ENCODE data around the gene TMEM14C. TPM values are rescaled to one million over a fixed set of nuclear protein-coding genes. Genes with fewer than 3 reads are reported as not detected.

TMEM14C gene
- total and polyA plus RNA-seq, 5 donors = 102 to 174 (median 114) TPM

GRCh38 chr6:10690651-10691445 is 32.0 kb upstream of the TMEM14C start:
- ATAC-seq = no peak
- WGBS = 52% methylated on average over 15 of the region's 15 CpGs
- intact Hi-C loops (cut with DNase I) = loop anchor here (5.0 to 10.0 kb wide), 4 partner anchors 54 to 179 kb away; partner anchors contain the start of genes GCNT2 (in 1 of the 4) and TMEM14B (in 1 of the 4)

GRCh38 chr6:10692965-10693538 is 29.8 kb upstream of the TMEM14C start:
- no peak overlapping the region for H3K27ac ChIP-seq (ENCODE audit: low read length)
- no peak for ATAC-seq
- intact Hi-C loops (cut with DNase I) = loop anchor here (5.0 to 10.0 kb wide), 4 partner anchors 52 to 181 kb away; partner anchors contain the start of genes GCNT2 (in 1 of the 4) and TMEM14B (in 1 of the 4)
- H3K27me3 ChIP-seq (ENCODE audit: control insufficient read depth, insufficient read depth) = no peaks in the 10 kb centered on the region
- 91% methylated on average over 8 of the region's 8 CpGs for WGBS
- no peak for DNase-seq
- H3K9me3 ChIP-seq (ENCODE audit: control insufficient read depth, low read length) = no peaks in the 10 kb centered on the region
- H3K4me1 ChIP-seq (ENCODE audit: control insufficient read depth, insufficient read depth, low read length) = no peaks in the 10 kb centered on the region
- H3K4me3 ChIP-seq (ENCODE audit: low read length) = peak overlapping the region; percentile 80

More at GRCh38 chr6:10690651-10691445, 32.0 kb upstream of the TMEM14C start:
- Histone ChIP-seq H3K4me1 (ENCODE audit: control insufficient read depth, insufficient read depth, low read length) (no peaks in the 10 kb centered on the region), H3K9me3 (ENCODE audit: control insufficient read depth, low read length) (no peaks in the 10 kb centered on the region), H3K27ac (ENCODE audit: low read length) (no peak overlapping the region), H3K27me3 (ENCODE audit: control insufficient read depth, insufficient read depth) (no peaks in the 10 kb centered on the region), H3K4me3 (ENCODE audit: low read length) (no peak overlapping the region)
- no peak for DNase-seq

- Histone ChIP-seq H3K4me1 (ENCODE audit: control insufficient read depth, insufficient read depth, low read length) (no peaks in the 10 kb centered on the region), H3K9me3 (ENCODE audit: control insufficient read depth, low read length) (no peaks in the 10 kb centered on the region), H3K27ac (ENCODE audit: low read length) (peak within 1 kb of the TSS; percentile 99), H3K27me3 (ENCODE audit: control insufficient read depth, insufficient read depth) (no peaks in the 10 kb centered on the region), H3K4me3 (ENCODE audit: low read length) (peak within 1 kb of the TSS; percentile 80)
- peak; percentile 95 to 97 (median 96) for DNase-seq
- WGBS = under 1% methylated on average over 53 of the region's 53 CpGs
- intact Hi-C loops (cut with DNase I) = loop anchor here (5.0 to 10.0 kb wide), 4 partner anchors 50 to 182 kb away; partner anchors contain the start of genes GCNT2 (in 1 of the 4) and TMEM14B (in 1 of the 4)
- peak; percentile 100 for ATAC-seq
These were observed 28.4 kb upstream of the TMEM14C start, which contains the start of the genes C6orf52 and PAK1IP1 for GRCh38 chr6:10694302-10695085. Gene C6orf52, minus strand, starts transcription at chr6:10694616. Its CDS starts 7,066 bp downstream, at chr6:10687550. Gene PAK1IP1, plus strand, starts transcription at chr6:10694972. Its CDS starts 14 bp downstream, at chr6:10694986.

- Histone ChIP-seq H3K4me1 (ENCODE audit: control insufficient read depth, insufficient read depth, low read length) (no peaks in the 10 kb centered on the region), H3K9me3 (ENCODE audit: control insufficient read depth, low read length) (no peaks in the 10 kb centered on the region), H3K4me3 (ENCODE audit: low read length) (peak overlapping the region; percentile 80), H3K27ac (ENCODE audit: low read length) (peak overlapping the region; percentile 99), H3K27me3 (ENCODE audit: control insufficient read depth, insufficient read depth) (no peaks in the 10 kb centered on the region)
- WGBS = under 1% methylated on average over 17 of the region's 17 CpGs
- ATAC-seq = no peak
- no peak for DNase-seq
- intact Hi-C loops (cut with DNase I) = loop anchor here (10.0 kb wide), 3 partner anchors 50 to 180 kb away; partner anchors contain the start of genes GCNT2 (in 1 of the 4) and TMEM14B (in 1 of the 4)
These were observed 27.7 kb upstream of the TMEM14C start for GRCh38 chr6:10695086-10695657.

GRCh38 chr6:10696655-10697054 is 26.2 kb upstream of the TMEM14C start:
- WGBS = 96% methylated on average over 4 of the region's 4 CpGs
- no peak overlapping the region for H3K4me3 ChIP-seq (ENCODE audit: low read length)
- ATAC-seq (no peak), DNase-seq (no peak)
- intact Hi-C loops (cut with DNase I) = loop anchor here (10.0 kb wide), 3 partner anchors 48 to 182 kb away; partner anchors contain the start of genes GCNT2 (in 1 of the 4) and TMEM14B (in 1 of the 4)
- no peaks in the 10 kb centered on the region for H3K9me3 ChIP-seq (ENCODE audit: control insufficient read depth, low read length)
- no peaks in the 10 kb centered on the region for H3K4me1 ChIP-seq (ENCODE audit: control insufficient read depth, insufficient read depth, low read length)
- H3K27ac ChIP-seq (ENCODE audit: low read length) = no peak overlapping the region
- no peaks in the 10 kb centered on the region for H3K27me3 ChIP-seq (ENCODE audit: control insufficient read depth, insufficient read depth)

GRCh38 chr6:10713962-10714361 is 8.9 kb upstream of the TMEM14C start:
- 85% methylated on average over 8 of the region's 8 CpGs for WGBS
- Histone ChIP-seq H3K9me3 (ENCODE audit: control insufficient read depth, low read length) (no peaks in the 10 kb centered on the region), H3K27ac (ENCODE audit: low read length) (no peak overlapping the region), H3K4me1 (ENCODE audit: control insufficient read depth, insufficient read depth, low read length) (no peaks in the 10 kb centered on the region), H3K27me3 (ENCODE audit: control insufficient read depth, insufficient read depth) (no peaks in the 10 kb centered on the region), H3K4me3 (ENCODE audit: low read length) (no peak overlapping the region)
- intact Hi-C loops (cut with DNase I) = no loop called here
- DNase-seq (no peak), ATAC-seq (no peak)

- DNase-seq = no peak
- WGBS = 76% methylated on average over 8 of the region's 8 CpGs
These were observed 3.4 kb upstream of the TMEM14C start for GRCh38 chr6:10719296-10719963.

GRCh38 chr6:10719964-10720264 is 3.0 kb upstream of the TMEM14C start:
- DNase-seq = peak; percentile 67 to 80 (median 73)
- H3K4me3 ChIP-seq (ENCODE audit: low read length) = peak overlapping the region; percentile 30
- 31% methylated on average over 21 of the region's 21 CpGs for WGBS
- peak overlapping the region; percentile 78 for H3K27ac ChIP-seq (ENCODE audit: low read length)
- peak; percentile 2 to 42 for ATAC-seq
- H3K9me3 ChIP-seq (ENCODE audit: control insufficient read depth, low read length) = no peaks in the 10 kb centered on the region
- H3K27me3 ChIP-seq (ENCODE audit: control insufficient read depth, insufficient read depth) = no peaks in the 10 kb centered on the region
- peaks cover 3% of the 10 kb centered on the region for H3K4me1 ChIP-seq (ENCODE audit: control insufficient read depth, insufficient read depth, low read length)
- intact Hi-C loops (cut with DNase I) = no loop called here

More at GRCh38 chr6:10719296-10719963, 3.4 kb upstream of the TMEM14C start:
- Histone ChIP-seq H3K4me1 (ENCODE audit: control insufficient read depth, insufficient read depth, low read length) (peaks cover 2% of the 10 kb centered on the region), H3K27ac (ENCODE audit: low read length) (no peak overlapping the region), H3K27me3 (ENCODE audit: control insufficient read depth, insufficient read depth) (no peaks in the 10 kb centered on the region), H3K9me3 (ENCODE audit: control insufficient read depth, low read length) (no peaks in the 10 kb centered on the region), H3K4me3 (ENCODE audit: low read length) (peak overlapping the region; percentile 30)
- ATAC-seq = no peak
- intact Hi-C loops (cut with DNase I) = no loop called here

GRCh38 chr6:10720265-10720959 is 2.5 kb upstream of the TMEM14C start:
- H3K27ac ChIP-seq (ENCODE audit: low read length) = peak overlapping the region; percentile 79
- DNase-seq (peak; percentile 69 to 89 (median 85)), ATAC-seq (peak; percentile 7 to 17)
- intact Hi-C loops (cut with DNase I) = no loop called here
- H3K27me3 ChIP-seq (ENCODE audit: control insufficient read depth, insufficient read depth) = no peaks in the 10 kb centered on the region
- H3K9me3 ChIP-seq (ENCODE audit: control insufficient read depth, low read length) = no peaks in the 10 kb centered on the region
- H3K4me3 ChIP-seq (ENCODE audit: low read length) = peak overlapping the region; percentile 30
- 28% methylated on average over 49 of the region's 49 CpGs for WGBS
- H3K4me1 ChIP-seq (ENCODE audit: control insufficient read depth, insufficient read depth, low read length) = peaks cover 3% of the 10 kb centered on the region

Data from right cardiac atrium (tissue), 5 donors.